DOHH2 (cell line): Measurements from ENCODE around the gene SELENOS.

Experiments
- H3F3A ChIP-seq: fragments of 200-600 bp; sonication (generic), shearing (Covaris generic); 2 replicates; pipeline ENCODE4 v1.6.0; 2016; ENCODE audit warnings: antibody characterized with exemption, mild to moderate bottlenecking; ENCODE audit not compliant: control insufficient read depth, insufficient read depth
- H3K27ac ChIP-seq: fragments of 200-600 bp; sonication (generic); 2 replicates; pipeline ENCODE4 v1.5.1; 2014; ENCODE audit warnings: low read depth, mild to moderate bottlenecking, low read length, moderate library complexity
- H3K27me3 ChIP-seq: fragments of 200-600 bp; sonication (generic); 2 replicates; pipeline ENCODE4 v1.6.1; 2014; ENCODE audit warnings: mild to moderate bottlenecking, low read length, mixed read lengths; ENCODE audit not compliant: control insufficient read depth
- H3K36me3 ChIP-seq: fragments of 200-600 bp; sonication (generic); 2 replicates; pipeline ENCODE4 v1.6.1; 2014; ENCODE audit warnings: mild to moderate bottlenecking, low read length, moderate library complexity, mixed read lengths; ENCODE audit not compliant: control insufficient read depth
- H3K4me1 ChIP-seq: fragments of 200-600 bp; sonication (generic); 2 replicates; pipeline ENCODE4 v1.6.1; 2014; ENCODE audit warnings: mild to moderate bottlenecking, low read length, mixed read lengths; ENCODE audit not compliant: control insufficient read depth
- H3K4me2 ChIP-seq: fragments of 200-600 bp; sonication (generic); 2 replicates; pipeline ENCODE4 v1.6.0; 2014; ENCODE audit warnings: mild to moderate bottlenecking, low read length, moderate library complexity
- H3K4me3 ChIP-seq: fragments of 200-600 bp; sonication (generic); 2 replicates; pipeline ENCODE4 v1.5.1; 2014; ENCODE audit warnings: mild to moderate bottlenecking, low read length, mixed read lengths
- H3K79me2 ChIP-seq: fragments of 200-600 bp; sonication (generic); 2 replicates; pipeline ENCODE4 v1.6.1; 2014; ENCODE audit warnings: mild to moderate bottlenecking, low read length, mixed read lengths; ENCODE audit not compliant: control insufficient read depth
- H3K9me2 ChIP-seq: fragments of 200-600 bp; sonication (generic); replicated peaks from 2 replicates; pipeline ENCODE4 v1.6.1; 2014; ENCODE audit warnings: mild to moderate bottlenecking, low read length, mixed read lengths; ENCODE audit not compliant: control insufficient read depth
- H3K9me3 ChIP-seq: fragments of 200-600 bp; sonication (generic); 2 replicates; pipeline ENCODE4 v1.6.1; 2014; ENCODE audit warnings: antibody characterized with exemption, low read length, mixed read lengths; ENCODE audit not compliant: control insufficient read depth, insufficient read depth
- H4K20me1 ChIP-seq: fragments of 200-600 bp; sonication (generic); 2 replicates; pipeline ENCODE4 v1.6.0; 2014; ENCODE audit warnings: low read depth, mild to moderate bottlenecking, antibody characterized with exemption, low read length, moderate library complexity; ENCODE audit not compliant: control insufficient read depth, insufficient read depth
- EZH2phosphoT487 ChIP-seq: fragments of 200-600 bp; sonication (generic); IDR thresholded peaks from 2 replicates; pipeline ENCODE4 v1.6.1; 2017; ENCODE audit warnings: borderline replicate concordance, mild to moderate bottlenecking, antibody characterized with exemption, low read length, moderate library complexity, mixed read lengths
- TF ChIP-seq, protein P1 (sequence below): fragments of 200-600 bp; sonication (generic); IDR thresholded peaks from one replicate; pipeline ENCODE4 v1.5.1; 2014; ENCODE audit warnings: antibody characterized with exemption, mild to moderate bottlenecking, low read depth, low read length; ENCODE audit not compliant: poor library complexity, severe bottlenecking

The SELENOS gene

GRCh38 chr15:101237251-101237650 is 40.0 kb downstream of the SELENOS start:
- Histone ChIP-seq H3K79me2 (peaks cover 79% of the 10 kb centered on the region), H3K27ac (no peak overlapping the region), H4K20me1 (peaks cover 7% of the 10 kb centered on the region)

DNA sequence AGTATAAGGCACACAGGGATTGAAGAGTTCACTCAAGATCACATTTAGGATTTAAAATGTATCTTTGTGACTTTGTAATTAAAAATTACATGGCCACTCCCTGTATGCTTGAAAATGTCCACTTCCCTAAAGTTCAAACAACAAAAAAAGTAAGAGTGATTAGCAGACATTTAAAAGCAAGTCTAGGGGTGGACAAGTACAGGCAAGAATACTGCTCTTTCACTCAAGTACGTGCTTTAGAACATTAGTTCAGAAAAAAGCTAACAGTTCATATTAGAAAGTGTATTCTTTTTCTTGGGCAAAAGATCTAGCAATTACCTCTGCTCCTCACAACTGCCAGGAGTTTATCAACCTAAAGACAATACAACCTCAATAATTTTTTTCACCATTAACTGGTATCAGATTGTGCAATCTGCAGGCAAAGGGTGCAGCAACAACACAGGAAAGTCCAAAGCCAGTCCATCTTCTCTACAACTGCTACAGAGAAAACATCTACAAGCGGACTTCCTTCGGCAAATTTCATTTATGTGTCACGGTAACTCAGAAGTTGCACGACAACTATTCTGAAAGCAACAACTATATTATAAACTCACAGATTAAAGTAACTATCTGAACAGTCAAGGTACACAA is 43.5 kb downstream of the SELENOS start:
- peaks cover 75% of the 10 kb centered on the region for H3K79me2 ChIP-seq
- peaks cover 30% of the 10 kb centered on the region for H3K36me3 ChIP-seq
- no peak overlapping the region for H3K4me2 ChIP-seq
- no peaks in the 10 kb centered on the region for H4K20me1 ChIP-seq
- no peaks in the 10 kb centered on the region for H3K27me3 ChIP-seq
- H3F3A ChIP-seq, result no peaks in the 10 kb centered on the region
- no peaks in the 10 kb centered on the region for H3K9me2 ChIP-seq
- no peaks in the 10 kb centered on the region for H3K9me3 ChIP-seq
- TF ChIP-seq EZH2phosphoT487, result no peak
- TF ChIP-seq, protein P1, sequence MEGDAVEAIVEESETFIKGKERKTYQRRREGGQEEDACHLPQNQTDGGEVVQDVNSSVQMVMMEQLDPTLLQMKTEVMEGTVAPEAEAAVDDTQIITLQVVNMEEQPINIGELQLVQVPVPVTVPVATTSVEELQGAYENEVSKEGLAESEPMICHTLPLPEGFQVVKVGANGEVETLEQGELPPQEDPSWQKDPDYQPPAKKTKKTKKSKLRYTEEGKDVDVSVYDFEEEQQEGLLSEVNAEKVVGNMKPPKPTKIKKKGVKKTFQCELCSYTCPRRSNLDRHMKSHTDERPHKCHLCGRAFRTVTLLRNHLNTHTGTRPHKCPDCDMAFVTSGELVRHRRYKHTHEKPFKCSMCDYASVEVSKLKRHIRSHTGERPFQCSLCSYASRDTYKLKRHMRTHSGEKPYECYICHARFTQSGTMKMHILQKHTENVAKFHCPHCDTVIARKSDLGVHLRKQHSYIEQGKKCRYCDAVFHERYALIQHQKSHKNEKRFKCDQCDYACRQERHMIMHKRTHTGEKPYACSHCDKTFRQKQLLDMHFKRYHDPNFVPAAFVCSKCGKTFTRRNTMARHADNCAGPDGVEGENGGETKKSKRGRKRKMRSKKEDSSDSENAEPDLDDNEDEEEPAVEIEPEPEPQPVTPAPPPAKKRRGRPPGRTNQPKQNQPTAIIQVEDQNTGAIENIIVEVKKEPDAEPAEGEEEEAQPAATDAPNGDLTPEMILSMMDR, result no peak
- no peak overlapping the region for H3K27ac ChIP-seq
- H3K4me3 ChIP-seq, result no peak overlapping the region
- H3K4me1 ChIP-seq, result no peaks in the 10 kb centered on the region

More at GRCh38 chr15:101237251-101237650, 40.0 kb downstream of the SELENOS start:
- Histone ChIP-seq H3K4me3 (no peak overlapping the region), H3K36me3 (peaks cover 28% of the 10 kb centered on the region), H3K9me3 (no peaks in the 10 kb centered on the region), H3F3A (no peaks in the 10 kb centered on the region), H3K9me2 (no peaks in the 10 kb centered on the region), H3K27me3 (no peaks in the 10 kb centered on the region), H3K4me2 (no peak overlapping the region), H3K4me1 (peaks cover 9% of the 10 kb centered on the region)
- no peak for TF ChIP-seq EZH2phosphoT487
- TF ChIP-seq, protein P1, result no peak

- TF ChIP-seq, protein P1, result no peak
- no peak for TF ChIP-seq EZH2phosphoT487
- peaks cover 30% of the 10 kb centered on the region for H3K36me3 ChIP-seq
- H3K9me3 ChIP-seq, result no peaks in the 10 kb centered on the region
- no peaks in the 10 kb centered on the region for H3K9me2 ChIP-seq
- no peak overlapping the region for H3K4me3 ChIP-seq
- peaks cover 80% of the 10 kb centered on the region for H3K79me2 ChIP-seq
- H3K4me1 ChIP-seq, result no peaks in the 10 kb centered on the region
- no peak overlapping the region for H3K27ac ChIP-seq
- no peaks in the 10 kb centered on the region for H3F3A ChIP-seq
- no peaks in the 10 kb centered on the region for H4K20me1 ChIP-seq
- H3K4me2 ChIP-seq, result no peak overlapping the region
- H3K27me3 ChIP-seq, result no peaks in the 10 kb centered on the region
Measured at GRCh38 chr15:101232677-101233076, 44.6 kb downstream of the SELENOS start.
